ENCODE data around the gene SLC9C2. TPM values are rescaled to one million over a fixed set of nuclear protein-coding genes. Genes with fewer than 3 reads are reported as not detected.
"Not testable (repeated sequence)": the region's sequence is repeated elsewhere in the genome, so short reads cannot be mapped to it uniquely, and the experiment has no call there.

SLC9C2 gene
- polyA plus RNA-seq, 3 donors = 0.25 to 1.3 (median 0.34) TPM

- DNase-seq (ENCODE audit: extremely low read depth in 1 of 11, low read depth in 9 of 11, low spot score in 4 of 11) = no peak
Observed at GRCh38 chr1:173596097-173596825, 6.6 kb downstream of the SLC9C2 start.

- DNase-seq (ENCODE audit: extremely low read depth in 1 of 11, low read depth in 9 of 11, low spot score in 4 of 11) = not testable (repeated sequence)
Observed at GRCh38 chr1:173591138-173591537, 11.7 kb downstream of the SLC9C2 start.

GRCh38 chr1:173590557-173590956, 12.3 kb downstream of the SLC9C2 start:
- no peak for DNase-seq (ENCODE audit: extremely low read depth in 1 of 11, low read depth in 9 of 11, low spot score in 4 of 11)

GRCh38 chr1:173581383-173582079, 21.3 kb downstream of the SLC9C2 start:
- DNase-seq (ENCODE audit: extremely low read depth in 1 of 11, low read depth in 9 of 11, low spot score in 4 of 11) = no peak

- DNase-seq (ENCODE audit: extremely low read depth in 1 of 11, low read depth in 9 of 11, low spot score in 4 of 11) = no peak
Observed at GRCh38 chr1:173580658-173581057, 22.2 kb downstream of the SLC9C2 start.

GRCh38 chr1:173580071-173580470, 22.8 kb downstream of the SLC9C2 start:
- DNase-seq (ENCODE audit: extremely low read depth in 1 of 11, low read depth in 9 of 11, low spot score in 4 of 11) = no peak

- DNase-seq (ENCODE audit: extremely low read depth in 1 of 11, low read depth in 9 of 11, low spot score in 4 of 11) = no peak
Observed at GRCh38 chr1:173573596-173573995, 29.3 kb downstream of the SLC9C2 start.

- DNase-seq (ENCODE audit: extremely low read depth in 1 of 11, low read depth in 9 of 11, low spot score in 4 of 11) = no peak
Observed at GRCh38 chr1:173572201-173572873, 30.5 kb downstream of the SLC9C2 start.

- no peak for DNase-seq (ENCODE audit: extremely low read depth in 1 of 11, low read depth in 9 of 11, low spot score in 4 of 11)
Observed at GRCh38 chr1:173570370-173571007, 32.4 kb downstream of the SLC9C2 start.

GRCh38 chr1:173568483-173568882, 34.4 kb downstream of the SLC9C2 start:
- DNase-seq (ENCODE audit: extremely low read depth in 1 of 11, low read depth in 9 of 11, low spot score in 4 of 11) = no peak

- DNase-seq (ENCODE audit: extremely low read depth in 1 of 11, low read depth in 9 of 11, low spot score in 4 of 11) = not testable (repeated sequence)
Observed at GRCh38 chr1:173563846-173564245, 39.0 kb downstream of the SLC9C2 start.

- no peak for DNase-seq (ENCODE audit: extremely low read depth in 1 of 11, low read depth in 9 of 11, low spot score in 4 of 11)
Observed at GRCh38 chr1:173562813-173563212, 40.1 kb downstream of the SLC9C2 start.

- DNase-seq (ENCODE audit: extremely low read depth in 1 of 11, low read depth in 9 of 11, low spot score in 4 of 11) = no peak
Observed at GRCh38 chr1:173561263-173561662, 41.6 kb downstream of the SLC9C2 start.

GRCh38 chr1:173560285-173560880, 42.5 kb downstream of the SLC9C2 start:
- no peak for DNase-seq (ENCODE audit: extremely low read depth in 1 of 11, low read depth in 9 of 11, low spot score in 4 of 11)

- DNase-seq (ENCODE audit: extremely low read depth in 1 of 11, low read depth in 9 of 11, low spot score in 4 of 11) = no peak
Observed at GRCh38 chr1:173555651-173556305, 47.1 kb downstream of the SLC9C2 start.

GRCh38 chr1:173554541-173555250, 48.2 kb downstream of the SLC9C2 start:
- no peak for DNase-seq (ENCODE audit: extremely low read depth in 1 of 11, low read depth in 9 of 11, low spot score in 4 of 11)

GRCh38 chr1:173554089-173554488, 48.8 kb downstream of the SLC9C2 start:
- no peak for DNase-seq (ENCODE audit: extremely low read depth in 1 of 11, low read depth in 9 of 11, low spot score in 4 of 11)

GRCh38 chr1:173553312-173553711, 49.6 kb downstream of the SLC9C2 start:
- no peak for DNase-seq (ENCODE audit: extremely low read depth in 1 of 11, low read depth in 9 of 11, low spot score in 4 of 11)

Data from renal cortex interstitium (tissue), 11 donors.